ENCODE results near the gene GLOD5. TPM values are rescaled to one million over a fixed set of nuclear protein-coding genes. Genes with fewer than 3 reads are reported as not detected.

Gene GLOD5
- 10 to 100 TPM in 2 of 4 donors, not detected in 2; 15.2 to 15.3 TPM for total RNA-seq

DNA sequence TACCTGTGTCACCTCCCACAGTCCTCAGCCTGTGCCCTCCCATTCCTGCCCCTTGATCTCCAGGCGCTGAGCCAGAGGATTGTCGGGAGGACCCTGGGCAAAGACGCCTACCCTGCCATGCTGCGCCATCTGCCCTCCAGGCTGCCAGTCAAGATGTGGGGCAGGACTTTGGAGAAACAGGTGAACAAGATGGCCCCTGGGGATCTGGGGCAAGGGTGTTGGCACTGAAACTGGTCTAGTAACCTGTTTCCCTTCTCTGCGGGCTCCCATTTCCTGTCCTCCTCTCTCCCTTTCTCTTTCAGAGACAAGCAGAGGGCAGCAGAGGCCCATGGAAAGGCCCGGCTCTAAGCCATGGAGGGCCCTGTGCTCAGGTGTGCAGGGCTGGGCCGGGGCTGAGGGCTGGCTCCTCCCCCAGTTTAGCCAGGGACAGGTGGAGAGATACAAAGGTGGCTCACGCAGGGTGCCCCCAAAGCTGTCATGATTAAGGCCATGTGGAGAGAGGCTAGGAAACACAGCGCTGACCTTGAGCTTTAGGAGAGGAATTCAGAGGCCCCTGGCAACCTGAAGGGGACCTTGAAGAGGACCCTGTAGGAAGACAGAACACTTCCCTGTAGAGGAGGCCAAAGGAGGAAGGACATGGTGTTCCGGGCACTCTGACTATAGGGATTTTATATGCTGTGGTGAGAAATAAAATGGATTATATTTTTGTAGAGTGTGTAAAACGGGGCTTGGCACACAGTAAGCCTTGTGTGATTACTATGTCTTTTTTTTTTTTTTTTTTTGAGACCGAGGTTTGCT, at the start of gene GLOD5:
TSS of gene GLOD5 (plus strand) at position 74 of the 798 bp plus-strand sequence. CDS start at position 118, 44 bp downstream.
- Histone ChIP-seq H3K27ac (peak within 1 kb of the TSS in 2 of 4 donors; percentile 68 to 81), H3K36me3 (no peaks in the 10 kb centered on the region), H3K27me3 (no peaks in the 10 kb centered on the region), H3K4me3 (peak within 1 kb of the TSS in 1 of 4 donors; percentile 26), H3K9me3 (no peaks in the 10 kb centered on the region), H3K4me1 (no peaks in the 10 kb centered on the region)
- TF ChIP-seq POLR2A (IDR thresholded peaks at IDR 0.05), result no peak
- TF ChIP-seq, protein P1, sequence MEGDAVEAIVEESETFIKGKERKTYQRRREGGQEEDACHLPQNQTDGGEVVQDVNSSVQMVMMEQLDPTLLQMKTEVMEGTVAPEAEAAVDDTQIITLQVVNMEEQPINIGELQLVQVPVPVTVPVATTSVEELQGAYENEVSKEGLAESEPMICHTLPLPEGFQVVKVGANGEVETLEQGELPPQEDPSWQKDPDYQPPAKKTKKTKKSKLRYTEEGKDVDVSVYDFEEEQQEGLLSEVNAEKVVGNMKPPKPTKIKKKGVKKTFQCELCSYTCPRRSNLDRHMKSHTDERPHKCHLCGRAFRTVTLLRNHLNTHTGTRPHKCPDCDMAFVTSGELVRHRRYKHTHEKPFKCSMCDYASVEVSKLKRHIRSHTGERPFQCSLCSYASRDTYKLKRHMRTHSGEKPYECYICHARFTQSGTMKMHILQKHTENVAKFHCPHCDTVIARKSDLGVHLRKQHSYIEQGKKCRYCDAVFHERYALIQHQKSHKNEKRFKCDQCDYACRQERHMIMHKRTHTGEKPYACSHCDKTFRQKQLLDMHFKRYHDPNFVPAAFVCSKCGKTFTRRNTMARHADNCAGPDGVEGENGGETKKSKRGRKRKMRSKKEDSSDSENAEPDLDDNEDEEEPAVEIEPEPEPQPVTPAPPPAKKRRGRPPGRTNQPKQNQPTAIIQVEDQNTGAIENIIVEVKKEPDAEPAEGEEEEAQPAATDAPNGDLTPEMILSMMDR (IDR thresholded peaks at IDR 0.05), result peak in 3 of 6 experiments; percentile 53 to 65 (median 58)
- DNase-seq, result peak in 2 of 3 donors; percentile 78

DNA sequence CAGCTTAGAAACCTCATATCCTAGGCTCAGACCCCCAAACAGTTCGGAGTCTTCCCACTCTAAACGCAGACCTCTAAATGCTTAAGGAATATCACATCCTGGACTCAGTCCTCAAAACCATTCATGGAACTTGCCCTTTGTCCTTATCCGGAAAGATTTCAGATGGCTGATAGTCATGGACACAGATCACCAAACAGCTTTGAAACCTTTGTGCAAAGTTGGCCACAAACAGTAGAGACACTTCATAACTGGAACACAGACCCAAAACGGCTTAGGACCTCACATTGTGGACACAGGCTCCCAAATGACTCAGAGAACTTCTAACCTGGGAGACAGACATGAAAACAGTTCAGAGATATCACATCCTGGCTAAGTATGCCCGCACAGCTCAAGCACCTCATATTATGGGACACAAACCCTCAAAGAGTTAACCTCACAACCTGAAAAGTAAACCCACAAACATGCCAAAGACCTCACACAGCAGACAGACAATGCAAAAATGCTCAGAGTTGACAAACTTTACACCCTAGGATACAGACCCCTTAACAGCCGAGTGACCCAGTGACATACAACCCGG, 49.5 kb upstream of the GLOD5 start:
- H3K9me3 ChIP-seq, result no peaks in the 10 kb centered on the region
- TF ChIP-seq, protein P1 (IDR thresholded peaks at IDR 0.05), result no peak
- TF ChIP-seq POLR2A (IDR thresholded peaks at IDR 0.05), result no peak
- H3K27ac ChIP-seq, result peak overlapping the region in 3 of 4 donors; percentile 0 to 52 (median 43)
- no peak for DNase-seq
- no peak overlapping the region for H3K4me3 ChIP-seq
- H3K27me3 ChIP-seq, result no peaks in the 10 kb centered on the region
- no peaks in the 10 kb centered on the region for H3K36me3 ChIP-seq
- no peaks in the 10 kb centered on the region for H3K4me1 ChIP-seq

DNA sequence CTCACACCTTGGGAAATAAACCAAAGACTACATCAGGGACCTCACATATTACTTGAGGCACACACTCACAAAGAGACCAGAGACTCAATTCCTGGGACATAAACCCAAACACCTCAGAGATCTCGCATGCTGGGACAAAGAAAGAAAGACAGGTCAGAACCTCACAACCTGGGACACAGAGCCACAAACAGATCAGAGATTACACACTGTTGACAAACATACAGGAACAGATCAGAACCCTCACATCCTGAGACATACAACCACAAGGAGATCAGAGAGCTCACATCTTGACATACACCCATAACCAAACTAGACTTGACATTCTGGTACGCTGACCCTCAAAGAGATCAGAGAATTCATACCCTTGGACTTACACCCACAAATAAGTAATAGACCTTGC, 47.7 kb upstream of the GLOD5 start:
- TF ChIP-seq, protein P1 (IDR thresholded peaks at IDR 0.05), result no peak
- no peak for TF ChIP-seq POLR2A (IDR thresholded peaks at IDR 0.05)
- Histone ChIP-seq H3K4me1 (no peaks in the 10 kb centered on the region), H3K27me3 (no peaks in the 10 kb centered on the region), H3K36me3 (no peaks in the 10 kb centered on the region), H3K27ac (no peak overlapping the region), H3K4me3 (no peak overlapping the region), H3K9me3 (no peaks in the 10 kb centered on the region)
- no peak for DNase-seq

DNA sequence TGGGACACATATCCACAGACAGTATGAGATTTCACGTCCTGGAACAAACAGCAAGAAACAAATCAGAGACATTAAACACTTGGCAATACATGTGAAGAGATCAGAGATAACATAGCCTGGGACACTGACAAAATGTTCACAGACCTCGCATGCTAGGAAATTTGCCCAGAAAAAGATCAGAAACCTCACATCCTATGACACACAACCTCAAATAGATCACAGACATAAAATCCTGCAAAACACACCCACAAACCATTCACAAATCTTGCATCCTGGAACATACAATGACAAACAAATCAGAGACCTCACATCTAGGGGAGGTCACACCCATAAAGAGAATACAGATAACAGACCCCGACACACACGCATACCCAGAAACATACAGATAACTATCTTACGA, 47.0 kb upstream of the GLOD5 start:
- no peaks in the 10 kb centered on the region for H3K9me3 ChIP-seq
- H3K4me1 ChIP-seq, result no peaks in the 10 kb centered on the region
- TF ChIP-seq, protein P1 (IDR thresholded peaks at IDR 0.05), result no peak
- no peak for TF ChIP-seq POLR2A (IDR thresholded peaks at IDR 0.05)
- no peaks in the 10 kb centered on the region for H3K36me3 ChIP-seq
- no peak for DNase-seq
- no peak overlapping the region for H3K4me3 ChIP-seq
- H3K27me3 ChIP-seq, result no peaks in the 10 kb centered on the region
- H3K27ac ChIP-seq, result no peak overlapping the region

DNA sequence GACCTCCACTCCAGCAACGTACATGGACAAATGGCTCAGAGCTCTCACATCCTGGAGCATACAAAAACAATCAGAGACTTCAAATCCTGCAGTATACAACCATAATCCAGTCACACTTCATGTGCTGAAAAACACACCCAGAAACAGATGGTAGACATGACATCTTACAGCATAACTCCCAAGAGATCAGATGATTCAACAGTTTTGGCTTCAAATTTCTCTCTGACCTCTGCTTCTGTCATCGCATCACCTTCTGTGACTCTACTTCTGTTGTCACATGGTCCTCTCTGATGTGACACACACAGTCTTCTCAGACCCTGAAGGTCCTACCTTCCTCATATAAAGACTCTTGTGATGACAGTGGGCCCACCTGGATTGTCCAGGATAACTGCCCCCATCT, 46.5 kb upstream of the GLOD5 start:
- Histone ChIP-seq H3K4me1 (no peaks in the 10 kb centered on the region), H3K9me3 (no peaks in the 10 kb centered on the region), H3K27ac (no peak overlapping the region), H3K4me3 (no peak overlapping the region), H3K27me3 (no peaks in the 10 kb centered on the region), H3K36me3 (no peaks in the 10 kb centered on the region)
- DNase-seq, result no peak
- TF ChIP-seq, protein P1 (IDR thresholded peaks at IDR 0.05), result no peak
- no peak for TF ChIP-seq POLR2A (IDR thresholded peaks at IDR 0.05)

All from Peyer's patch (tissue), 4 donors.